IPS-18c (cell line): Measurements from ENCODE around the gene MGARP.

Source experiments
- H3K4me3 ChIP-seq: 2 replicates; pipeline ENCODE4 v1.7.0; 2013; ENCODE audit warnings: low read depth, mild to moderate bottlenecking, low read length, moderate library complexity; ENCODE audit not compliant: insufficient read depth
- H3K9me3 ChIP-seq: one replicate; pipeline ENCODE4 v1.6.1; 2013; ENCODE audit warnings: mild to moderate bottlenecking, low read length, moderate library complexity; ENCODE audit not compliant: control insufficient read depth, insufficient read depth

MGARP gene

DNA sequence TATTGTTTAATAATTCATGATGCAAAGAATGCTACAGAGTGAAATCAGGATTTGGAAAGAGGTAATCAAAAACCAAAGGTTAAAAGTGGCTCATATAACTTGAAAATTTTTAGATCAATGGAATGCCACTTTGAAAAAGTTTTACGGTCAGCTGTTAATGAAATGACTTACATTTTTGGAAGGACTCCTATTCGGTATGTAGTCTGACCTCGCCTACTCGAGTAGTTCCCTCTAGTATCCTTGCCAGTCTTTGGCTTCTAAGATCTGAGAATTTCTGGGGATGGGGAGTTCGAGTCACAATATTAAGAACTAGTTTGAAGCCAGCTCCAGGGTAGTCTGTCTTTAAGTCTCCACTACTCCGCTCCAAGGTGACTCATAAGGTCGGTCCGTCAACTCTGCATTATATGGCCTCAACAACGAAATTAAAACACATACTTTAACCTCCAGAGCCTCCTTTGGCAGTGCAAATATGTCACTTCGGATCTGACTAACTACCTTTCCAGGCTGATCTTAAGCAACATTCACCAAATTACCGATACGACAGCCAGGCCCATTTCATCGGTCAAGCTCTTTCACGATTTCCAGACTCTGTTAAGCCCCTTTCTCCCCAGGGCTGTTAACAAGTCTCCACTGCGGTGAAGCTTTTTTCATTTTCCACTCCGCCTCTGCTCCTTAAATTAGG, 20.5 kb upstream of the MGARP start:
- no peaks in the 10 kb centered on the region for H3K9me3 ChIP-seq
- peak overlapping the region; percentile 59 for H3K4me3 ChIP-seq

DNA sequence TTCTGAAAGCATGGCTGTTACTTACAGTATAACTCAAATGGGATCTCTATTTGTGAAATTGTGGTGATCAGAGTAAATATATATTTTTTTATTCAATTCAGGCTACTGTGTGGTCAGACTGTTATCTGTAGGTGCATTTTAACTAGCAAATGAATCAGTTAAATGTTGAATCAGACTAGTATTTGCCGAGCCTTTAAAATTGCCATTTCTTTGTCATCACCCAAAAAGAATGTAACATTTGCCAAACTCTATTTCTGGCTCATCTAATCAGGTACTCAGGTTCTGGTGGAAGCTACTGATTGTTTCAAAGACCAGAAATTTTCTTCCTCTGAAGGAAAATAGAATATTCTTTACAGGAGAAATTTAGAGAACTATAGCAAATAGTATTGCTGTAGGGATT, 19.5 kb upstream of the MGARP start:
- Histone ChIP-seq H3K4me3 (no peak overlapping the region), H3K9me3 (no peaks in the 10 kb centered on the region)

DNA sequence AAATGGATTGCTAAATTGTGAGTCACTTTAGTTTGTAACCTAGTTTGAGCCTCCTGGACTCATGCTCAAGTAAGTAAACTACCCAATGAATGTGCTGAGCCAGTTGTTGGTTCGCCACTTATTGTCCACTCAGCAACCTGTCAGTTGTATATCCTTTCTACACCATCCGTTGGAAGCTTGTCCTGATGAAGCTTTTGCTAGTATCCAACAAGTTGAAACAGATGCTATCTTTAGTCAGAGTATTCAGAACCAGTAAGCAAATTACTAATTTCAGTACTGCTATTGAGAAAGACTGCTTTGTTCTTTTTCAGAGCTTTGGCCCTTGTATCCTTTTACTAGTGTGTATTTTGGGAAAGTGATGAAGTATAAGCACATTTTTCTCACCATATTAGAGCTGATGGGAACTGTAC, 17.0 kb upstream of the MGARP start:
- Histone ChIP-seq H3K4me3 (no peak overlapping the region), H3K9me3 (no peaks in the 10 kb centered on the region)

DNA sequence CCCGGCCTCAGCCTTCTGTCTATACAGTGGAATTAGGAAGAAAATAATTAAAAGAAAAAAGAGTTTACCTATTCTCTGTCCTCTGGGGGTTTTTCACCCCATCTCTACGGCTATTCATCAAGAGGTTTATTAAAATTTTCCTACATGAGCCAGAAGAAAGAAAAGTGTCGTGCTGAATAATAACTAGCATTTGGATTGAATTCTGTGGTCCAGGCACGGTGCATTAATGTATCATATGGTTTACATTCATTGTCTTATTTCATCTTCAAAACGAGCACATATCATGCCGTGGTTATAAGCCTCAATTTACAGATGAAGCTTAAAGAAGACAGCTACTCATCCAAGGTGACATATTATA, 15.9 kb upstream of the MGARP start:
- H3K4me3 ChIP-seq, result peak overlapping the region; percentile 67; the same call in 1 of the 2 replicates
- no peaks in the 10 kb centered on the region for H3K9me3 ChIP-seq

- peak overlapping the region; percentile 67 for H3K4me3 ChIP-seq
- no peaks in the 10 kb centered on the region for H3K9me3 ChIP-seq
These were observed 15.3 kb upstream of the MGARP start for GRCh38 chr4:139295206-139295941.

GRCh38 chr4:139286186-139286698, 6.2 kb upstream of the MGARP start:
- H3K9me3 ChIP-seq, result no peaks in the 10 kb centered on the region
- no peak overlapping the region for H3K4me3 ChIP-seq

GRCh38 chr4:139282721-139283075, 2.7 kb upstream of the MGARP start:
- Histone ChIP-seq H3K4me3 (no peak overlapping the region), H3K9me3 (no peaks in the 10 kb centered on the region)

GRCh38 chr4:139282065-139282720, 2.2 kb upstream of the MGARP start:
- no peaks in the 10 kb centered on the region for H3K9me3 ChIP-seq
- H3K4me3 ChIP-seq, result no peak overlapping the region

DNA sequence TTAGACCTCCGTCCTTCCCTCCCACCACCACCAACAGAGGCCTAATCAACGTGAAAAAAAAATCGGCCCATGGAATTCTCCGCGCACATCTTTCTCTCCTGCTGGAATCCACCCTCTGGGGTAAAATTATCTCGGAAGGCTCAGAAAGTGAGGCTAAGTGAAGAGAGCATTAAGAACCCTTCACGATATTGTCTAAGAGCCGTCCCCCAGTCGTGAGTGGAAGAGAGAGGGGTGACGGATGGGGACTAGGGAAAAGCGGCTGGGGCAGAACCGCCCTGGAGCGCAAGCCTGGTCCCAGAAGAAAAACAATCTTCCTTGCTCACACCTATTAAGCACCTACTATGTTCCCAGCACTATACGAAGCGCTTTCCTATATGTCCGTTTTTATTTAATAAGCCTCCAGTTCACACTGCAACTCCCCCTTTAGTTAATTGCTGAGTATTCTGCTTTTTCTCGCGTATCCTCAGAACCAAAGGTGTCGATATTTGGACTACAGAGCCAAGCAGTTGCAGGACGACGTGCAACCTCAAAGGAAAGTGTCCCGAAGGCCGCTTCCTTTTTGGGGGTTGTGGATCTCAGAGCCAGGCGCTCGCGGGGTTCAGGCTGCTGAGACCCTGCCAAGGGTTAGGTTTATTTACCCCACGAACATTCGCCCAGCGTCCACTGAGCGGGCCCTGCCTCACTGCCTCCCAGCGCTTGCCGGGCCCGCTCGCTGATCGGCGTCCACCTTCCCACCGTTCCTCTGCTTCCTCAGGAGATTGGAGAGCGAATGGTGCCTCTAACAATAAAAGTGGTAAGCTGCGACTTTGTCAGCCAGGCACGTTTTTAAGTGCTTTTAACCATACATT, 889 bp downstream of the MGARP start:
- H3K9me3 ChIP-seq, result no peaks in the 10 kb centered on the region
- H3K4me3 ChIP-seq, result peak overlapping the region; percentile 59; the same call in 1 of the 2 replicates

DNA sequence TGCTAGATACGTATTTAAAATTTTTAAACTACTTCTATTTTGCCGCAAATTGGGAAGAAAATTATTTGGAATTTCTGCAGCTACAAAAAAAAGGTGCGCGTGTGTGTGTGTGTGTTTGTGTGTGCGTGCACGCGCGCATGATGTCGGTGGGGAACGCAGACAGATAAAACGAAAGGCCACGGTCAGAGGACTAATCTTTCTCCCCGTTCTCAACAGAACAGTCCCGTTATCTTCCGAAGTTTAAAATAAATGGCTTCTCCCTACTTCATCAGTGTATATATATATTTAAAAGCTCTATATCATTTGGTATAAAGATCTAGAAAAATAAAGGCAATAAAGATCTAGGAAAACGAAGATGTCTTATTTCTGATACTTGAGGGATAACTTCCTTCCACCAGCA, 1.5 kb downstream of the MGARP start:
- no peaks in the 10 kb centered on the region for H3K9me3 ChIP-seq
- H3K4me3 ChIP-seq, result no peak overlapping the region; the same call in 1 of the 2 replicates

DNA sequence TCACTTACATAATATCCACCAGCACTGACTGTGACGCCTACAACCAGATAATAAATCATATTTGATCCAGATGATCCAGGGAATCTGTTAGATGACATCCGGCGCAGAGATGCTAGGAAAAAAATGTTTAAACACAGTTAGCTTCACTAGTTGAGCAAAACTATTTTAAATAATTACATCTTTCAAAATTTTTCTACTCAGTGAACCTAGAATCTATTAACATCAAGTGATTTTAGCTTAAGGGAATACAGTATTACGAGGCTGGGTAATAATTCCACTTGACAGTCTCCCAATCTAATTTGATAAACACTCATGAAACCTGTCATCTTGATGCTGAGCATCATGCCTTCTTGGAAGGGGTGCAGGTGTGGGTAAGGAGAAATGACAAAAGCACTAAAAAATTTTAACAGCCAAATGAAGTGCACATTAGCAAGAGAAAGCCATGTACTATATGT, 4.7 kb downstream of the MGARP start:
- Histone ChIP-seq H3K9me3 (no peaks in the 10 kb centered on the region), H3K4me3 (no peak overlapping the region)

DNA sequence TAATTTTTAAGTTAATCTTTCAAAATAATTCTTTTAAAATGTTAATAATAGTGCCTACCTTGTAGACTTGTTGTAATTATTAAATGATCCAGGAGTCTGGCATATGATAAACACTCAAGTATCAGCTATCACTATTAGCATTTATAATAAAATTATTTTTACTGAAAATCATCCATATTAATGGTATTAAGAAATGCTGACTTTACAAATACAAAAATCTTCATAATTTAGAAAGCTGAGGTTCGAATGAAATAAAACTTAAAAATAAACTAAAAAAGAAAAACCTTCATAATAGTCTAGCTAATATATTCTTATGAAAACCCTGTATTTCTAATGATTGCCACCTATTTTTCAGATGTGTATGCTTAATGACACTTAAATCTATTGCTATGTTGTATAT, 5.2 kb downstream of the MGARP start:
- Histone ChIP-seq H3K9me3 (no peaks in the 10 kb centered on the region), H3K4me3 (no peak overlapping the region)

GRCh38 chr4:139273835-139274234, 6.2 kb downstream of the MGARP start:
- no peaks in the 10 kb centered on the region for H3K9me3 ChIP-seq

DNA sequence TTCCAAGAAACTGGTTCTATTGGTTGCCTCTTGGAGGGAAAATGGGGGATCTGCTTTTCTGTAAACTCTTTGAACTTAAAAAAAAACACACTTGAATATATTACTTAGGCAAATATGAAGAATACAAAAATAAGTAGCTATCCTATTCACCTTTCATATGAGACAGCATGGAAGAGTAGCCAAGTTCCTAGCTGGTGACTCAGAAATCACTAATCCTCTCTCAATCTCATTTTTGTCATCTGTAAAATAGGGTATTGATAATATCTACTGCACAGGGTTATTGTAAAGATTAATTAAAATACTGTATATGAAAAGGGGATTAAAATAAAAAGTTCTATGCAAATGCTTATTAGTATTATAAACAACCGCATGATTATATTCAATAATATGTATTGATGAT, 12.7 kb downstream of the MGARP start:
- Histone ChIP-seq H3K9me3 (no peaks in the 10 kb centered on the region), H3K4me3 (no peak overlapping the region)

More at GRCh38 chr4:139273835-139274234, 6.2 kb downstream of the MGARP start:
- no peak overlapping the region for H3K4me3 ChIP-seq

GRCh38 chr4:139266583-139267257, 13.3 kb downstream of the MGARP start:
- no peaks in the 10 kb centered on the region for H3K9me3 ChIP-seq
- no peak overlapping the region for H3K4me3 ChIP-seq

- no peak overlapping the region for H3K4me3 ChIP-seq
These were observed 13.8 kb downstream of the MGARP start for GRCh38 chr4:139266208-139266582.

GRCh38 chr4:139265654-139266053, 14.4 kb downstream of the MGARP start:
- no peak overlapping the region for H3K4me3 ChIP-seq
- H3K9me3 ChIP-seq, result no peaks in the 10 kb centered on the region

More at GRCh38 chr4:139266208-139266582, 13.8 kb downstream of the MGARP start:
- H3K9me3 ChIP-seq, result no peaks in the 10 kb centered on the region
